Heart left ventricle (tissue), 16 donors: ENCODE measurements around the gene ANG. TPM values are rescaled to one million over a fixed set of nuclear protein-coding genes. Genes with fewer than 3 reads are reported as not detected.
"Not testable (repeated sequence)": the region's sequence is repeated elsewhere in the genome, so short reads cannot be mapped to it uniquely, and the experiment has no call there.

Source experiments
- ATAC-seq, 4 donors: fragments of 200-7000 bp; cut with Tn5 transposase; one replicate each; pipeline ENCODE4 v1.9.1; 2020 to 2022; ENCODE audit warnings: moderate library complexity in 4 of 4, mild to moderate bottlenecking in 3 of 4, moderate number of reproducible peaks in 1 of 4
- DNase-seq, 5 donors: peaks; one replicate each; pipeline ENCODE4 v3.0.0-alpha.2; 2020
- H3K27ac ChIP-seq, 12 donors: fragments of 200-600 bp; sonication (generic) in 4 of 12; one replicate each; pipeline versions ENCODE4 v1.5.0 to v1.8.0; 2016 to 2022; ENCODE audit warnings: mild to moderate bottlenecking in 2 of 12
- H3K27me3 ChIP-seq, 9 donors: fragments of 200-600 bp; sonication (generic) in 2 of 9; one replicate each; pipeline versions ENCODE4 v1.5.1 to v1.8.0; 2016 to 2022; ENCODE audit warnings: mild to moderate bottlenecking in 3 of 9
- H3K36me3 ChIP-seq, 9 donors: fragments of 200-600 bp; sonication (generic) in 2 of 9; one replicate each; pipeline versions ENCODE4 v1.5.0 to v1.8.0; 2018 to 2022; ENCODE audit warnings: mild to moderate bottlenecking in 2 of 9
- H3K4me1 ChIP-seq, 12 donors: fragments of 200-600 bp; sonication (generic) in 4 of 12; one replicate each; pipeline versions ENCODE4 v1.5.0 to v1.8.0; 2016 to 2022; ENCODE audit warnings: mild to moderate bottlenecking in 3 of 12
- H3K4me3 ChIP-seq, 12 donors: fragments of 200-600 bp; sonication (generic) in 4 of 12; one replicate each; pipeline versions ENCODE4 v1.5.0 to v1.8.0; 2017 to 2022; ENCODE audit warnings: mild to moderate bottlenecking in 9 of 12, moderate library complexity in 4 of 12
- H3K9me3 ChIP-seq, 12 donors: fragments of 200-600 bp; sonication (generic) in 4 of 12; one replicate each; pipeline versions ENCODE4 v1.5.0 to v1.8.0; 2016 to 2022; ENCODE audit warnings: mild to moderate bottlenecking in 1 of 12
- CTCF ChIP-seq, 12 donors: fragments of 200-600 bp; sonication (generic) in 4 of 12; IDR thresholded peaks; one replicate each; pipeline versions ENCODE4 v1.5.0 to v1.8.0; 2018 to 2022; ENCODE audit warnings: antibody characterized with exemption in 12 of 12, mild to moderate bottlenecking in 5 of 12
- POLR2A ChIP-seq, 2 donors: fragments of 450-650 bp; IDR thresholded peaks; one replicate each; pipeline ENCODE4 v1.6.1; 2017; ENCODE audit warnings: antibody characterized with exemption in 2 of 2, mild to moderate bottlenecking in 2 of 2, moderate library complexity in 2 of 2
- WGBS, 4 donors: extraction: QIAGEN DNeasy Blood & Tissue Kit in 2 of 4; methylation state at CpG; one replicate each; pipeline versions ENCODE4 v1.1.5 to v1.1.7; 2013 to 2018; 5-methylcytosine and 5-hydroxymethylcytosine counted together
- intact Hi-C, 10 donors: fragments of 100-400 bp; cut with DNase I; formaldehyde crosslinking; loops; one replicate each; pipeline versions ENCODE4 v1.11.1 to v1.14.2; 2022
- polyA plus RNA-seq, 2 donors: library from polyadenylated mRNA; stranded (reverse); fragments of 200-250 nt; gene quantifications; one replicate each; pipeline ENCODE4 v1.2.3, GENCODE V29; 2013
- total RNA-seq, 9 donors: library from RNA; depleted of rRNA in 2 of 9; stranded (reverse); fragments of >200 nt in 2 of 9; fragmentation: NEBNext Ultra II Directional in 3 of 9; extraction: Animal tissue kit (Norgen Biotek cat#: 25700) in 3 of 9; gene quantifications; one replicate each; pipeline versions ENCODE4 v1.1.0 to v1.2.4, GENCODE V29; 2016 to 2023
- donor health status: ischemic (EF 13 %, LVEDD 7.1; RV severe dilation, severe dysfunction).
- donor health status: healthy with polysubstance abuse.
- donor health status: DM: no; HTN: yes; CAD: no.
- donor health status: DM: no; HTN: no; CAD: no.
- donor health status: ischemic (EF 25% LVEDD 6.9; RV normal size, moderate dysfunction).
- donor health status: ischemic (EF 25% LVEDD 5.7; RV mildly dilated, moderate dysfunction).
- donor health status: healthy.
- donor health status: DM: yes; HTN: yes; CAD: no.
- donor health status: ischemic (EF 35%, LVEDD 5.7; RV mildly dilated, moderate dysfunction).
- donor health status: nonischemic (EF 11% LVEDD 7.7; RV severe dilation, severe dysfunction).
- donor health status: DM: yes; HTN: yes; CAD: no.
- donor health status: PGD.
- donor health status: ischemic (EF 29% LVEDD 5.4; RV normal size, mild dysfunction).
- donor health status: nonischemic (EF 23%, LVEDD 6.1; RV moderate dilation, normal function).

ANG gene
- total and polyA plus RNA-seq, 11 donors: 2.1 to 9.3 (median 4.0) TPM

- DNase-seq (no peak), ATAC-seq (no peak)
- H3K27ac ChIP-seq: no peak overlapping the region
- no peak overlapping the region for H3K4me3 ChIP-seq
- TF ChIP-seq CTCF (IDR thresholded peaks at IDR 0.05): no peak
- no peaks in the 10 kb centered on the region for H3K36me3 ChIP-seq
- H3K9me3 ChIP-seq: no peaks in the 10 kb centered on the region
- intact Hi-C loops: loop anchor here in 1 of 10 donors (2.0 kb wide), 1 partner anchor 31 kb away; no protein-coding TSS in a partner anchor
- peaks cover 19 to 94% (median 65%) of the 10 kb centered on the region in 9 donors for H3K27me3 ChIP-seq
- peaks cover 0 to 12% (median 1%) of the 10 kb centered on the region in 12 donors for H3K4me1 ChIP-seq
- WGBS, 4 donors: 44 to 53% (median 46%) methylated on average over 26 of the region's 26 CpGs
These were observed 28.7 kb upstream of the ANG start for GRCh38 chr14:20659813-20660395.

- ATAC-seq: no peak
- intact Hi-C loops: no loop called here
- no peak for DNase-seq
- Histone ChIP-seq H3K27ac (no peak overlapping the region), H3K4me1 (peaks cover 0 to 12% (median 1%) of the 10 kb centered on the region in 12 donors), H3K9me3 (no peaks in the 10 kb centered on the region), H3K36me3 (no peaks in the 10 kb centered on the region), H3K27me3 (peaks cover 19 to 96% (median 55%) of the 10 kb centered on the region in 9 donors), H3K4me3 (no peak overlapping the region)
- 70 to 81% (median 75%) methylated on average over 2 of the region's 2 CpGs for WGBS, 4 donors
- TF ChIP-seq CTCF (IDR thresholded peaks at IDR 0.05): no peak
- TF ChIP-seq POLR2A (IDR thresholded peaks at IDR 0.05): no peak
These were observed 27.4 kb upstream of the ANG start for GRCh38 chr14:20661197-20661596.

GRCh38 chr14:20662968-20663732 is 25.4 kb upstream of the ANG start:
- peak in 4 of 5 donors; percentile 38 to 77 (median 43) for DNase-seq
- Histone ChIP-seq H3K27me3 (peaks cover 4 to 96% (median 38%) of the 10 kb centered on the region in 9 donors), H3K4me3 (peak overlapping the region in 9 of 12 donors; percentile 14 to 44 (median 36)), H3K4me1 (peaks cover 0 to 17% (median 1%) of the 10 kb centered on the region in 12 donors), H3K36me3 (no peaks in the 10 kb centered on the region), H3K27ac (no peak overlapping the region), H3K9me3 (no peaks in the 10 kb centered on the region)
- 2 to 4% (median 2%) methylated on average over 28 to 31 of the region's 31 CpGs for WGBS, 4 donors
- intact Hi-C loops: loop anchor here in 1 of 10 donors (2.0 kb wide), 1 partner anchor 28 kb away; no protein-coding TSS in a partner anchor
- ATAC-seq: peak; percentile 23 to 76 (median 56)
- TF ChIP-seq POLR2A (IDR thresholded peaks at IDR 0.05) (no peak), CTCF (IDR thresholded peaks at IDR 0.05) (peak in 10 of 12 donors; percentile 15 to 46 (median 32))

GRCh38 chr14:20666400-20666961 is 22.1 kb upstream of the ANG start:
- DNase-seq, intact Hi-C loops, H3K9me3 ChIP-seq, H3K36me3 ChIP-seq, ATAC-seq, H3K4me3 ChIP-seq, H3K27ac ChIP-seq: not testable (repeated sequence)
- Histone ChIP-seq H3K4me1 (peaks cover 0 to 19% (median 1%) of the 10 kb centered on the region in 12 donors), H3K27me3 (peaks cover 0 to 68% (median 18%) of the 10 kb centered on the region in 9 donors)
- WGBS, 4 donors: 61 to 70% (median 68%) methylated on average over 7 of the region's 7 CpGs
